ENCODE data around the gene CERS6. TPM values are rescaled to one million over a fixed set of nuclear protein-coding genes. Genes with fewer than 3 reads are reported as not detected.

Gene CERS6
- total RNA-seq, 3 donors from 2014 or later: 36.4 to 46.4 (median 44.8) TPM

DNA sequence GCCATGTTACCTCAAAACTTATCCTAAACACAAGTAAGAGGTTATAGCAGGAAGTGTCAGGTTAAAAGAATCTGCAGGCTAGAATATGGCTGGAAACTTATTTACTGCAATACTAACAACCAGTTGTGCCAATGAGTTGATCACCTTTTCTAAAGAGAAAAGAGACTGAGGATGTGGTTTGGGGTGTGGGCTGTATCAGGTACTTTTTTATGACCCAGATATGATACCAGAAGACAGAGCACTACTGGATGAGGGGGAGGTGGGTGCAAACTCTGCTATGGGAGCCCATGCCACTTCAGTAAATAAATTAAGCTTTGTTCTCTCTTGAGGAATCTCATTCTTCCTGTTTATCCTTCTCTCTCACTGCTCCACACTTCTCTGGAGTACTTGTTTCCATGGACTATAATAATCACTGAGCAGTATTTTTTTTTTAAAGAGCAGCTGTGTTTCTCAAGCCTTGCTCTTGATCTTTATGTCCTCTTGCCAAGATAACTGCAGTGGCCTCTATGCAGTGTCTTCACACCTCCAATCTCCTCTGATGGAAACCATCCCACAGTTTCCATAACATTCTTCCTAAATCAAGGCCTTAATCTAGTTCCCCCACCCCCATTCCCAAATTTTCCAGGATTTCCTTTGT, 295.1 kb downstream of the CERS6 start:
- TF ChIP-seq POLR2AphosphoS5 (IDR thresholded peaks at IDR 0.05) (no peak), POLR2A (IDR thresholded peaks at IDR 0.05) (no peak)
- TF ChIP-seq, protein P1, sequence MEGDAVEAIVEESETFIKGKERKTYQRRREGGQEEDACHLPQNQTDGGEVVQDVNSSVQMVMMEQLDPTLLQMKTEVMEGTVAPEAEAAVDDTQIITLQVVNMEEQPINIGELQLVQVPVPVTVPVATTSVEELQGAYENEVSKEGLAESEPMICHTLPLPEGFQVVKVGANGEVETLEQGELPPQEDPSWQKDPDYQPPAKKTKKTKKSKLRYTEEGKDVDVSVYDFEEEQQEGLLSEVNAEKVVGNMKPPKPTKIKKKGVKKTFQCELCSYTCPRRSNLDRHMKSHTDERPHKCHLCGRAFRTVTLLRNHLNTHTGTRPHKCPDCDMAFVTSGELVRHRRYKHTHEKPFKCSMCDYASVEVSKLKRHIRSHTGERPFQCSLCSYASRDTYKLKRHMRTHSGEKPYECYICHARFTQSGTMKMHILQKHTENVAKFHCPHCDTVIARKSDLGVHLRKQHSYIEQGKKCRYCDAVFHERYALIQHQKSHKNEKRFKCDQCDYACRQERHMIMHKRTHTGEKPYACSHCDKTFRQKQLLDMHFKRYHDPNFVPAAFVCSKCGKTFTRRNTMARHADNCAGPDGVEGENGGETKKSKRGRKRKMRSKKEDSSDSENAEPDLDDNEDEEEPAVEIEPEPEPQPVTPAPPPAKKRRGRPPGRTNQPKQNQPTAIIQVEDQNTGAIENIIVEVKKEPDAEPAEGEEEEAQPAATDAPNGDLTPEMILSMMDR (IDR thresholded peaks at IDR 0.05): no peak
- no peaks in the 10 kb centered on the region for H3K27me3 ChIP-seq
- no peaks in the 10 kb centered on the region for H3K9me3 ChIP-seq
- H3K27ac ChIP-seq: no peak overlapping the region
- intact Hi-C loops (cut with DNase I; ENCODE audit: low total_unique reads): no loop called here
- no peak overlapping the region for H3K4me3 ChIP-seq
- no peaks in the 10 kb centered on the region for H3K36me3 ChIP-seq
- H3K4me1 ChIP-seq: no peaks in the 10 kb centered on the region
- DNase-seq (ENCODE audit: low spot score in 2 of 2): no peak

DNA sequence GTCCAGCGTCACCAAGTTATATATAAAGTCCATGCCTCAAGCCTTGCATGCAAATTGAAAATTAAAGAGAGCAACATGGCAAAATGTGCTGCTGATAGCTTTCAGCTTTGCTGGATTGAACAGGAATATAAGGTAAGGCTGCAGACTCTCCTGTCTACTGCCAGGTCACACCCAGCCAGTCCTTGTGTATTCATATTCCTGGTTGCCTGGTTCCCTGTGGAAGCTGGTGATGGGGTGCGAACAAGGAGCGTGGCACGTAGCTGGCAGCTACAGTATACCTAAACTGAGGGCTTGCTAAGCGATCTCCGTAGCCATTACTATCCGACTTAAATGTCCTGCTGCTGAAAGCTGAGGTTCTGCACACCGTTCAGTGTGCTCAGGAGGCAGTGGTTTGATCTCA, 296.3 kb downstream of the CERS6 start:
- Histone ChIP-seq H3K36me3 (no peaks in the 10 kb centered on the region), H3K27ac (no peak overlapping the region), H3K27me3 (no peaks in the 10 kb centered on the region), H3K9me3 (no peaks in the 10 kb centered on the region), H3K4me1 (no peaks in the 10 kb centered on the region), H3K4me3 (no peak overlapping the region)
- no peak for TF ChIP-seq POLR2AphosphoS5 (IDR thresholded peaks at IDR 0.05)
- TF ChIP-seq POLR2A (IDR thresholded peaks at IDR 0.05): no peak
- no peak for DNase-seq (ENCODE audit: low spot score in 2 of 2)
- intact Hi-C loops (cut with DNase I; ENCODE audit: low total_unique reads): no loop called here

DNA sequence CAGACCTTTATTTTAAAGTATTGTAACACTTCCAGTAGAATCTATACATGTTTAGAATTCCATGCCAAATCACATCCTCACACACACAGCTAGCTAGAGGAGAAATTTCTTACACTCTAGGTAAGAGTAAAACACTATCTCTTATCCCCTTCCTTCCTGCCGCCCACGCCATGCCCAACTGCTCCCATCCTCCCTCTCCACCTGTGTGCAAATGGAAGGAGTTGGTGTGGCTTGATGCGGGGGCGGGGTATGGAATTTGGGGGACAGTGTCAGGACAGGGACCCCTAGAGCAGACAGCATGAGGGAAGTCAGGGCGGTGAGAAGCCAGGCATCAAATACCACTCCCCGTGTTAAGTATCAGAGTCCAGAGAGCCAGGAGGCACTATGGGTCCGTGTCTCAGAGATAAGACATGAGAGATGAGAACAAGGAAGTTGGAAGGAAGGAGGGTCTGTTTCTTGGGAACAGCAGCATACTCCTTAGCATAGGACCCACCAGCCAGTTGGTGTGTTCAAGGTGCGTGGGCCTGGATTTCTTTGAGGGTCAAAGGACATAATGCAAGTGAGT, 297.8 kb downstream of the CERS6 start:
- Histone ChIP-seq H3K4me1 (no peaks in the 10 kb centered on the region), H3K36me3 (no peaks in the 10 kb centered on the region), H3K9me3 (no peaks in the 10 kb centered on the region), H3K27me3 (no peaks in the 10 kb centered on the region), H3K27ac (no peak overlapping the region), H3K4me3 (no peak overlapping the region)
- DNase-seq (ENCODE audit: low spot score in 2 of 2): no peak
- no peak for TF ChIP-seq POLR2A (IDR thresholded peaks at IDR 0.05)
- TF ChIP-seq, protein P1 (IDR thresholded peaks at IDR 0.05): no peak
- no peak for TF ChIP-seq POLR2AphosphoS5 (IDR thresholded peaks at IDR 0.05)
- intact Hi-C loops (cut with DNase I; ENCODE audit: low total_unique reads): no loop called here

DNA sequence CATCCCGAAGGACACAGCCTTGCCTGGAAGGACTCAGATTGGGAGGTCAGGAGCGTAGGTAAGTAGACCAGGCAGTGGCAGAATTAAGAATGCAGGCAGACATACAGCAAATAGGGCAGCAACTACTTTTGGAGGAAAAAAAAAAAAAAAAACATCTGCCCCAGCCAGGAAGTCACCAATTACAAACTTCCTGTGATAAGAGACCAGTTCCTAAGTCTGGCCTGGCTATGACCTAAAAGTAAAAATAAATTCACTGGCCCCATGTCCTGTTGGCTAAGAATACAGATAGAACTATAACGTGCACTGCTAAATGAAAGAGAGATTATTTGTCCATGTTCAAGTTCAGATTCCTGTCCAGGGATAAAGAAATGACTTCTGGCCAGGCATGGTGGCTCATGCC, 301.2 kb downstream of the CERS6 start:
- Histone ChIP-seq H3K9me3 (no peaks in the 10 kb centered on the region), H3K4me3 (no peak overlapping the region), H3K36me3 (no peaks in the 10 kb centered on the region), H3K27ac (no peak overlapping the region), H3K27me3 (no peaks in the 10 kb centered on the region), H3K4me1 (no peaks in the 10 kb centered on the region)
- intact Hi-C loops (cut with DNase I; ENCODE audit: low total_unique reads): no loop called here
- no peak for DNase-seq (ENCODE audit: low spot score in 2 of 2)
- TF ChIP-seq, protein P1 (IDR thresholded peaks at IDR 0.05): no peak
- no peak for TF ChIP-seq POLR2A (IDR thresholded peaks at IDR 0.05)
- no peak for TF ChIP-seq POLR2AphosphoS5 (IDR thresholded peaks at IDR 0.05)

DNA sequence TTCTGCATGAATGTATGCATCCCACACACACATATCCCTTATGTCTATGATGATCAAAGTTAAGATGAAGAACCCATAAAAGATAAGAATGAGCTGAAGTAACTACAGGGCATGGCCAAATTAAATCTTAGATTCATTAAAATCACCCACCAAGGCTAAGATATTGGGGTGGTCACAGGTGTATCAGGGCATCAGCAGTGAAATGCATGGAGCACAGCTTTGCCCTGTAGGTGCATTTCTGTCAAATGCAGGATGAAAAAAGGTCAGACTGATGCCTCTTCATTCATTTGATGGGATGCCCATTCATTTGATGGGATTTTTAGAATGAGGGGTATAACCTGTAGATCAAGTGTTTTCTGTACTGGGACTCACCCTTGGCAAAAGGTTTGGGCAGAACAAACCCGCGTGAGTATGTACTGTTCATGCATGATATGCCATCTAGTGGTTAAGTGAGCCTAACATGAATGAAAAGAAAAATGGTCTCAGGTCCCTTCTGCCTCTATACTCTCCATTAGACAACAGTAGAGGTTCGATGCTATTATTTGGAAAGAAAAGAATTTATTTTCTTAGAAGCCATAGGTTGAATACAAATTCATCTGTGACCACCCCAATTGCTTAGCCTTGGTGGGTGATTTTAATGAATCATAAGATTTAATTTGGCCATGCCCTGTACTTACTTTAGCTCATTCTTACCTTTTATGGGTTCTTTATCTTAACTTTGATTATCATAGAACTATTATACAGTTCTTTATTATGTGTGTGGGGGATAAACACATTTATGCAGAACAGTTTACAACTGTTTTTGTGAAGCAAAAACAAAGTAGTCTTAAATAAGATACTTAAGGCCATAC, 303.1 kb downstream of the CERS6 start:
- Histone ChIP-seq H3K4me3 (no peak overlapping the region), H3K36me3 (no peaks in the 10 kb centered on the region), H3K4me1 (no peaks in the 10 kb centered on the region), H3K27me3 (no peaks in the 10 kb centered on the region), H3K27ac (no peak overlapping the region), H3K9me3 (no peaks in the 10 kb centered on the region)
- TF ChIP-seq, protein P1 (IDR thresholded peaks at IDR 0.05): peak in 2 of 3 donors; percentile 55 to 62
- TF ChIP-seq POLR2AphosphoS5 (IDR thresholded peaks at IDR 0.05): no peak
- intact Hi-C loops (cut with DNase I; ENCODE audit: low total_unique reads): no loop called here
- no peak for DNase-seq (ENCODE audit: low spot score in 2 of 2)

Measured in breast epithelium (tissue), 4 donors.